K562 (cell line): ENCODE results near the gene C2CD4D. TPM values are rescaled to one million over a fixed set of nuclear protein-coding genes. Genes with fewer than 3 reads are reported as not detected.

ENCODE experiments used
- ATAC-seq: fragments of 200-7000 bp; cut with Tn5 transposase; 3 replicates; pipeline ENCODE4 v1.9.1; 2020; ENCODE audit warnings: moderate library complexity
- BruUV-seq: library from RNA; stranded (reverse); fragments of 400-500 nt; replicated peaks from 2 replicates; lab custom pipeline; 2021; lab: Mats Ljungman, UMichigan
- CTCF ChIA-PET: fragments of 300-600 bp; formaldehyde crosslinking; extraction: SDS; loops from one replicate; lab custom pipeline; 2021; ENCODE audit warnings: low intra/inter-chr PET ratio; lab: Yijun Ruan, JAX
- POLR2A ChIA-PET: fragments of 300-600, 350-650 bp; sonication (Branson Sonifier 250); formaldehyde crosslinking; extraction: SDS; loops from one replicate; lab custom pipeline; 2021; ENCODE audit warnings: antibody characterized with exemption, inconsistent platforms; lab: Yijun Ruan, JAX
- DNase-seq, 4 experiments: peaks; one replicate each; pipeline versions ENCODE4 v3.0.0 to v3.0.0-alpha.2; 2011 to 2018; ENCODE audit warnings: low spot score in 3 of 4, mixed read lengths in 3 of 4; ENCODE audit errors: extremely low read depth in 1 of 4
- FAIRE-seq: peaks from 2 replicates; lab custom pipeline; 2011; peaks lifted over from hg19 to GRCh38; lab: Jason Lieb, UNC
- H2AFZ ChIP-seq: 2 replicates; pipeline ENCODE4 v1.6.0; 2011; ENCODE audit warnings: low read depth, low read length, control low read depth, inconsistent platforms
- H3K27ac ChIP-seq: fragments of 200-600 bp; 3 replicates; pipeline ENCODE4 v1.8.0; 2011; ENCODE audit warnings: low read depth, mild to moderate bottlenecking, control low read depth, inconsistent platforms, low read length, moderate library complexity, mixed read lengths; ENCODE audit errors: extremely low read depth
- H3K27me3 ChIP-seq, 2 experiments: fragments of 300-600 bp in 1 of 2; 2 replicates in 1 of 2; 3 replicates in 1 of 2; pipeline versions ENCODE4 v1.6.0 to v1.8.0; 2011; ENCODE audit warnings: inconsistent platforms in 2 of 2, low read length in 2 of 2, mild to moderate bottlenecking in 1 of 2, mixed read lengths in 1 of 2, moderate library complexity in 1 of 2; ENCODE audit not compliant: control insufficient read depth in 2 of 2, insufficient read depth in 2 of 2
- H3K36me3 ChIP-seq: fragments of 300-600 bp; 3 replicates; pipeline ENCODE4 v1.8.0; 2011; ENCODE audit warnings: mild to moderate bottlenecking, low read length, inconsistent platforms; ENCODE audit not compliant: control insufficient read depth, insufficient read depth
- H3K4me1 ChIP-seq, 2 experiments: fragments of 200-600 bp in 1 of 2; replicated peaks in 1 of 2; 2 replicates in 1 of 2; 3 replicates in 1 of 2; pipeline versions ENCODE4 v1.5.1 to v1.8.0; 2011; ENCODE audit warnings: inconsistent platforms in 2 of 2, low read length in 2 of 2, mild to moderate bottlenecking in 1 of 2, mixed read lengths in 1 of 2, moderate library complexity in 1 of 2; ENCODE audit not compliant: control insufficient read depth in 2 of 2, insufficient read depth in 2 of 2
- H3K4me2 ChIP-seq: 2 replicates; pipeline ENCODE4 v1.6.1; 2011; ENCODE audit warnings: low read length, control low read depth, inconsistent platforms, mixed read lengths; ENCODE audit not compliant: insufficient read depth
- H3K4me3 ChIP-seq: fragments of 200-600 bp; sonication (generic), shearing (Covaris generic); 2 replicates; pipeline ENCODE4 v1.5.1; 2016; ENCODE audit warnings: control low read depth, inconsistent platforms
- H3K79me2 ChIP-seq: fragments of 200-600 bp; 3 replicates; pipeline ENCODE4 v1.8.0; 2011; ENCODE audit warnings: low read length, inconsistent platforms; ENCODE audit not compliant: control insufficient read depth, insufficient read depth
- H3K9ac ChIP-seq, 2 experiments: 2 replicates each; pipeline versions ENCODE4 v1.6.0 to v1.6.1; 2011; ENCODE audit warnings: low read depth in 2 of 2, low read length in 2 of 2, control low read depth in 1 of 2, inconsistent platforms in 1 of 2, mild to moderate bottlenecking in 1 of 2, mixed read lengths in 1 of 2; ENCODE audit not compliant: insufficient read depth in 1 of 2
- H3K9me1 ChIP-seq: one replicate; pipeline ENCODE4 v1.6.0; 2011; ENCODE audit warnings: inconsistent platforms, mild to moderate bottlenecking, low read length, moderate library complexity; ENCODE audit not compliant: control insufficient read depth, insufficient read depth
- H3K9me3 ChIP-seq: replicated peaks from 2 replicates; pipeline ENCODE4 v1.5.1; 2011; ENCODE audit warnings: low read depth, low read length, inconsistent platforms; ENCODE audit not compliant: control insufficient read depth, insufficient read depth
- H4K20me1 ChIP-seq: replicated peaks from 2 replicates; pipeline ENCODE4 v1.6.1; 2011; ENCODE audit warnings: low read length, inconsistent platforms, mixed read lengths; ENCODE audit not compliant: control insufficient read depth, insufficient read depth
- ASH1L ChIP-seq: fragments of 450-650 bp; IDR thresholded peaks from 2 replicates; pipeline ENCODE4 v1.6.1; 2018; ENCODE audit warnings: borderline replicate concordance, mild to moderate bottlenecking, low read depth; ENCODE audit not compliant: partially characterized antibody
- BACH1 ChIP-seq: fragments of 200-800 bp; sonication (Bioruptor generic); IDR thresholded peaks from 2 replicates; pipeline ENCODE4 v1.6.1; 2016; ENCODE audit warnings: missing genetic modification characterization, missing compliant biosample characterization
- BCLAF1 ChIP-seq, 2 experiments: fragments of 450-650 bp in 1 of 2; IDR thresholded peaks; 2 replicates each; pipeline ENCODE4 v1.6.1; 2011 to 2017; ENCODE audit warnings: low read depth in 2 of 2, antibody characterized with exemption in 1 of 2, borderline replicate concordance in 1 of 2, low read length in 1 of 2, mild to moderate bottlenecking in 1 of 2, mixed read lengths in 1 of 2; ENCODE audit not compliant: control insufficient read depth in 1 of 2
- BDP1 ChIP-seq: IDR thresholded peaks from 3 replicates; pipeline ENCODE4 v1.6.1; 2011; ENCODE audit not compliant: insufficient read length, insufficient read depth
- BRD9 ChIP-seq: fragments of 450-650 bp; IDR thresholded peaks from 2 replicates; pipeline ENCODE4 v1.6.1; 2018; ENCODE audit warnings: low read depth; ENCODE audit not compliant: partially characterized antibody
- CCAR2 ChIP-seq: fragments of 200-400 bp; formaldehyde crosslinking; IDR thresholded peaks from 2 replicates; pipeline ENCODE4 v1.6.1; 2017; ENCODE audit warnings: mild to moderate bottlenecking, low read depth, low read length
- E2F5 ChIP-seq: sonication (generic); formaldehyde crosslinking; IDR thresholded peaks from 2 replicates; pipeline ENCODE4 v1.8.0; 2022; ENCODE audit warnings: mild to moderate bottlenecking, missing genetic modification reagents
- LEF1 ChIP-seq: fragments of 450-650 bp; IDR thresholded peaks from 2 replicates; pipeline ENCODE4 v1.6.1; 2016; ENCODE audit warnings: mild to moderate bottlenecking
- NELFE ChIP-seq: IDR thresholded peaks from 2 replicates; pipeline ENCODE4 v1.6.1; 2011; ENCODE audit warnings: mild to moderate bottlenecking; ENCODE audit not compliant: insufficient read depth, insufficient read length
- NRF1 ChIP-seq, 2 experiments: fragments of 450-650 bp; IDR thresholded peaks in 1 of 2; conservative IDR thresholded peaks in 1 of 2; 2 replicates each; pipeline ENCODE4 v1.6.1; 2014; ENCODE audit warnings: mild to moderate bottlenecking in 2 of 2
- PHTF2 ChIP-seq: fragments of 250-450 bp; sonication (Bioruptor Pico); IDR thresholded peaks from 2 replicates; pipeline ENCODE4 v1.5.0; 2021; ENCODE audit warnings: mild to moderate bottlenecking
- PTRF ChIP-seq: fragments of 450-650 bp; IDR thresholded peaks from 2 replicates; pipeline ENCODE4 v1.6.1; 2016; ENCODE audit warnings: mild to moderate bottlenecking, missing genetic modification characterization, missing compliant biosample characterization
- PYGO2 ChIP-seq: fragments of 450-650 bp; IDR thresholded peaks from 2 replicates; pipeline ENCODE4 v1.6.1; 2016; ENCODE audit warnings: mild to moderate bottlenecking, missing genetic modification characterization, moderate library complexity, missing compliant biosample characterization
- TSHZ1 ChIP-seq: fragments of 250-450 bp; sonication (Bioruptor Pico); IDR thresholded peaks from 2 replicates; pipeline ENCODE4 v1.4.0; 2020; ENCODE audit warnings: mild to moderate bottlenecking, moderate library complexity
- USF1 ChIP-seq: sonication (generic); formaldehyde crosslinking; IDR thresholded peaks from 2 replicates; pipeline ENCODE4 v1.9.0; 2022; ENCODE audit warnings: mild to moderate bottlenecking, missing genetic modification reagents
- WGBS: fragments of 100-300 bp; shearing (Covaris generic); methylation state at CpG from one replicate; pipeline ENCODE4 v1.1.6; 2016; ENCODE audit warnings: low coverage, mixed read lengths; ENCODE audit not compliant: insufficient coverage; ENCODE audit errors: missing lambda C conversion rate; 5-methylcytosine and 5-hydroxymethylcytosine counted together
- in situ Hi-C: fragments of 300-500 bp; cut with MboI; formaldehyde crosslinking; loops from 4 replicates; pipeline ENCODE4 v1.15.0; 2018; ENCODE audit warnings: inconsistent platforms, mixed read lengths
- intact Hi-C: fragments of 100-400 bp; cut with micrococcal nuclease; formaldehyde crosslinking; loops from 2 replicates; pipeline ENCODE4 v1.14.2; 2022
- polyA plus RNA-seq, 8 experiments: library from polyadenylated mRNA; depleted of rRNA in 4 of 8; stranded (reverse) in 5 of 8; unstranded in 3 of 8; fragments of >200 nt; fragmentation: Nextera tagmentation in 2 of 8; fragmentation: Illumina TruSeq in 1 of 8; extraction: Ambion mirVana in 2 of 8; extraction: Trizol in 1 of 8; gene quantifications; 2 replicates each; pipeline versions ENCODE4 v1.2.1 to v1.2.3, GENCODE V29; 2011 to 2014; ENCODE audit warnings: inconsistent platforms in 1 of 8, missing spikeins in 1 of 8
- total RNA-seq, 7 experiments: library from RNA; depleted of rRNA in 6 of 7; stranded (reverse); fragments of >200 nt in 6 of 7; fragmentation: Illumina TruSeq in 2 of 7; extraction: Trizol in 2 of 7; gene quantifications; 2 replicates each; pipeline versions ENCODE4 v1.2.1 to v1.2.3, GENCODE V29; 2011 to 2021; ENCODE audit warnings: low replicate concordance in 1 of 7

Gene C2CD4D
- total and polyA plus RNA-seq, 9 of the 15 experiments (the other 6 are each of a cell fraction or from before 2014, with no cell fraction given) = not detected

DNA sequence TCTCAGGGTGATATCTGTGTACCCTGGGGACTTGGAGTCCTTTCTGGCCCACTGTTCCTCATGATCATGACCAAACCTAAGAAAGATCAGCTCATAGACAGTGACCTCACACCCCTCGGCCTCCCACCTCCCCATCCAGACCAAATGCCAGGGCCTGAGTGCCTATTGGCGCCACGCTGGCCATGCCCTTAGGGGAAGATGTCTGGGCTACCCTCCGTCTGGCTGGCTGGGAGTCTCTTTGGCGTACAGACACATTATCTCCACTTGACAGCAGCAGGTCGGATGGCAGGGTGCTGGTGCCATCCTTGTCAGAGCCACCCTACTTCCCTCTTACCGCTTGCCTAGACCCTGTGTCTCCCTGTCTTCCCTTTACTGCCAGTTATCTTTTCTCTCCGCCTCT is 16.4 kb downstream of the C2CD4D start:
- in situ Hi-C loops = no loop called here
- no TSS peak for BruUV-seq
- CTCF ChIA-PET = no interaction called here
- TF ChIP-seq E2F5 (no peak), PYGO2 (tag) (no peak), NELFE (no peak), PTRF (no peak), BACH1 (tag) (no peak), NRF1 (conservative IDR thresholded peaks at IDR 0.05 in 1 of 2, IDR thresholded peaks at IDR 0.05 in 1 of 2) (no peak), BRD9 (no peak), PHTF2 (no peak), BCLAF1 (IDR thresholded peaks at IDR 0.05; ENCODE audit: borderline replicate concordance in 1 of 2, control insufficient read depth in 1 of 2, low read depth in 2 of 2, low read length in 1 of 2) (no peak), LEF1 (no peak), CCAR2 (no peak), ASH1L (no peak), BDP1 (no peak), USF1 (CRISPR knock-in tag) (no peak), TSHZ1 (CRISPR knock-in tag) (no peak)

More for the DNA sequence above, 16.4 kb downstream of the C2CD4D start:
- no peaks in the 10 kb centered on the region for H3K9me1 ChIP-seq
- no peaks in the 10 kb centered on the region for H3K79me2 ChIP-seq
- intact Hi-C loops = no loop called here
- POLR2A ChIA-PET = interaction anchor here (1.7 kb wide), 1 partner anchor 12 kb away, joined by 7 read pairs; no protein-coding TSS in a partner anchor
- H3K27me3 ChIP-seq = peaks cover 35 to 68% of the 10 kb centered on the region in 2 experiments; a peak in 4 of 5 replicates
- H3K4me3 ChIP-seq = no peak overlapping the region
- no peak overlapping the region for H3K4me2 ChIP-seq
- FAIRE-seq (no peak), DNase-seq (no peak), ATAC-seq (no peak)
- H3K27ac ChIP-seq = no peak overlapping the region
- 3% methylated on average over 6 of the region's 8 CpGs for WGBS
- peaks cover 3 to 6% of the 10 kb centered on the region in 2 experiments; a peak in 4 of 5 replicates for H3K4me1 ChIP-seq
- no peak overlapping the region for H3K9ac ChIP-seq
- peaks cover 7% of the 10 kb centered on the region; the same call in 1 of the 2 replicates for H4K20me1 ChIP-seq
- no peak overlapping the region for H2AFZ ChIP-seq
- no peaks in the 10 kb centered on the region for H3K36me3 ChIP-seq
- H3K9me3 ChIP-seq = no peaks in the 10 kb centered on the region
